GM23338 (cell line): ENCODE data around the gene SMYD3. TPM values are rescaled to one million over a fixed set of nuclear protein-coding genes. Genes with fewer than 3 reads are reported as not detected.

Source experiments
- ATAC-seq: fragments of 200-7000 bp; cut with Tn5 transposase; 3 replicates; pipeline ENCODE4 v1.9.1; 2020
- DNase-seq: peaks from one replicate; pipeline ENCODE4 v3.0.0-alpha.2; 2015; ENCODE audit warnings: low spot score
- H2AFZ ChIP-seq: fragments of 200-600 bp; sonication (generic); 2 replicates; pipeline ENCODE4 v1.8.0; 2016; ENCODE audit warnings: antibody characterized with exemption, mild to moderate bottlenecking, moderate library complexity
- H3F3A ChIP-seq: fragments of 200-600 bp; sonication (generic); replicated peaks from 2 replicates; pipeline ENCODE4 v1.8.0; 2017; ENCODE audit warnings: antibody characterized with exemption, mixed run types, low read depth
- H3K27ac ChIP-seq: fragments of 200-600 bp; sonication (generic); 2 replicates; pipeline ENCODE4 v1.6.1; 2016; ENCODE audit warnings: low read depth
- H3K27me3 ChIP-seq: fragments of 200-600 bp; sonication (generic); 2 replicates; pipeline ENCODE4 v1.8.0; 2016; ENCODE audit warnings: mild to moderate bottlenecking, mixed run types, moderate library complexity; ENCODE audit not compliant: insufficient read depth
- H3K36me3 ChIP-seq: fragments of 200-600 bp; sonication (generic); 2 replicates; pipeline ENCODE4 v1.8.0; 2016; ENCODE audit warnings: mild to moderate bottlenecking; ENCODE audit not compliant: insufficient read depth
- H3K4me1 ChIP-seq: fragments of 200-600 bp; sonication (generic); 2 replicates; pipeline ENCODE4 v1.8.0; 2016; ENCODE audit warnings: mild to moderate bottlenecking, moderate library complexity; ENCODE audit not compliant: insufficient read depth
- H3K4me2 ChIP-seq: fragments of 200-600 bp; sonication (generic); 2 replicates; pipeline ENCODE4 v1.7.1; 2017; ENCODE audit warnings: mixed run types
- H3K4me3 ChIP-seq: fragments of 200-600 bp; sonication (generic); 2 replicates; pipeline ENCODE4 v1.6.1; 2016; ENCODE audit warnings: mixed run types
- H3K79me2 ChIP-seq: fragments of 200-600 bp; sonication (generic); replicated peaks from 2 replicates; pipeline ENCODE4 v1.8.0; 2017; ENCODE audit warnings: mild to moderate bottlenecking; ENCODE audit not compliant: insufficient read depth
- H3K9me2 ChIP-seq: fragments of 200-600 bp; sonication (generic); 2 replicates; pipeline ENCODE4 v1.8.0; 2017; ENCODE audit not compliant: insufficient read depth
- H4K20me1 ChIP-seq: fragments of 200-600 bp; sonication (generic); replicated peaks from 2 replicates; pipeline ENCODE4 v1.8.0; 2017; ENCODE audit warnings: mild to moderate bottlenecking; ENCODE audit not compliant: insufficient read depth
- H3K27ac Mint-ChIP-seq: 2 replicates; pipeline ENCODE4 v1.8.0; 2020; ENCODE audit warnings: inconsistent platforms, mild to moderate bottlenecking, moderate library complexity, mixed read lengths
- H3K27me3 Mint-ChIP-seq: 3 replicates; pipeline ENCODE4 v1.8.0; 2022; ENCODE audit warnings: low read depth, mild to moderate bottlenecking, moderate library complexity, mixed read lengths, inconsistent platforms; ENCODE audit not compliant: insufficient read depth, poor library complexity
- H3K36me3 Mint-ChIP-seq: 3 replicates; pipeline ENCODE4 v1.8.0; 2021; ENCODE audit warnings: low read depth, mild to moderate bottlenecking, inconsistent platforms, moderate library complexity, mixed read lengths
- H3K4me1 Mint-ChIP-seq: 3 replicates; pipeline ENCODE4 v1.8.0; 2020; ENCODE audit warnings: mild to moderate bottlenecking, inconsistent platforms, mixed read lengths
- H3K4me3 Mint-ChIP-seq: 3 replicates; pipeline ENCODE4 v1.8.0; 2021; ENCODE audit warnings: moderate library complexity, mild to moderate bottlenecking, inconsistent platforms, mixed read lengths
- H3K9me3 Mint-ChIP-seq: 3 replicates; pipeline ENCODE4 v1.8.0; 2020; ENCODE audit warnings: moderate library complexity, mild to moderate bottlenecking, inconsistent platforms, mixed read lengths
- CREB1 ChIP-seq: fragments of 250-450 bp; sonication (Bioruptor Pico); IDR thresholded peaks from 2 replicates; pipeline ENCODE4 v1.5.0; 2020; ENCODE audit warnings: low read depth, mild to moderate bottlenecking, moderate library complexity
- CTCF ChIP-seq, 2 experiments: fragments of 200-600 bp in 1 of 2; sonication (generic) in 1 of 2; conservative IDR thresholded peaks; 2 replicates each; pipeline versions ENCODE4 v1.5.1 to v1.6.1; 2016 to 2017; ENCODE audit warnings: antibody characterized with exemption in 2 of 2, low read depth in 2 of 2, mild to moderate bottlenecking in 2 of 2, moderate library complexity in 1 of 2
- ETS1 ChIP-seq: IDR thresholded peaks from 2 replicates; pipeline ENCODE4 v1.6.1; 2016; ENCODE audit warnings: antibody characterized with exemption
- EZH2 ChIP-seq: fragments of 200-600 bp; sonication (generic); IDR thresholded peaks from one replicate; pipeline ENCODE4 v1.8.0; 2017; ENCODE audit warnings: antibody characterized with exemption, mild to moderate bottlenecking, low read depth; ENCODE audit not compliant: unreplicated experiment
- EZH2phosphoT487 ChIP-seq: fragments of 200-600 bp; sonication (generic); IDR thresholded peaks from one replicate; pipeline ENCODE4 v1.8.1; 2018; ENCODE audit warnings: antibody characterized with exemption; ENCODE audit not compliant: unreplicated experiment
- JUNB ChIP-seq: IDR thresholded peaks from one replicate; pipeline ENCODE4 v1.6.1; 2016; ENCODE audit warnings: antibody characterized with exemption; ENCODE audit not compliant: unreplicated experiment
- NANOG ChIP-seq: IDR thresholded peaks from 2 replicates; pipeline ENCODE4 v1.6.1; 2016; ENCODE audit warnings: antibody characterized with exemption, borderline replicate concordance
- POLR2AphosphoS5 ChIP-seq: IDR thresholded peaks from 2 replicates; pipeline ENCODE4 v1.6.1; 2016; ENCODE audit warnings: antibody characterized with exemption, low read depth
- REST ChIP-seq: IDR thresholded peaks from one replicate; pipeline ENCODE4 v1.6.1; 2018; ENCODE audit warnings: antibody characterized with exemption; ENCODE audit not compliant: unreplicated experiment
- STAT1 ChIP-seq: IDR thresholded peaks from one replicate; pipeline ENCODE4 v1.6.1; 2016; ENCODE audit warnings: antibody characterized with exemption; ENCODE audit not compliant: unreplicated experiment
- ZNF114 ChIP-seq: fragments of 250-450 bp; sonication (Bioruptor Pico); IDR thresholded peaks from 2 replicates; pipeline ENCODE4 v1.5.0; 2020; ENCODE audit warnings: mild to moderate bottlenecking, moderate library complexity
- ZNF331 ChIP-seq: fragments of 250-450 bp; sonication (Bioruptor Pico); IDR thresholded peaks from 2 replicates; pipeline ENCODE4 v1.5.0; 2020; ENCODE audit warnings: low read depth, mild to moderate bottlenecking, moderate library complexity
- ZNF462 ChIP-seq: fragments of 250-450 bp; sonication (Bioruptor Pico); IDR thresholded peaks from 2 replicates; pipeline ENCODE4 v1.5.0; 2020; ENCODE audit warnings: mild to moderate bottlenecking, moderate library complexity
- polyA plus RNA-seq: library from polyadenylated mRNA; unstranded; fragments of >200 nt; fragmentation: Nextera tagmentation; extraction: Ambion mirVana; gene quantifications from 2 replicates; pipeline ENCODE4 v1.2.1, GENCODE V29; 2016
- total RNA-seq: library from RNA; depleted of rRNA; stranded (reverse); fragments of >200 nt; shearing (Covaris generic); gene quantifications from 2 replicates; pipeline ENCODE4 v1.2.3, GENCODE V29; 2014

SMYD3 gene
- total and polyA plus RNA-seq, 2 experiments from 2014 or later, result 31.8 to 34.4 TPM

GRCh38 chr1:245788886-245789285 is 718.2 kb downstream of the SMYD3 start:
- H3K4me2 ChIP-seq, result no peak overlapping the region
- H3K27me3 ChIP-seq, result no peaks in the 10 kb centered on the region
- no peak overlapping the region for H3K27ac ChIP-seq
- H3K79me2 ChIP-seq, result no peaks in the 10 kb centered on the region
- H3K4me3 ChIP-seq, result no peak overlapping the region
- Mint-ChIP-seq H3K27me3 (peaks cover 5% of the 10 kb centered on the region), H3K9me3 (no peaks in the 10 kb centered on the region), H3K4me3 (no peak overlapping the region), H3K4me1 (peaks cover 2% of the 10 kb centered on the region; the same call in 1 of the 3 replicates), H3K27ac (no peak overlapping the region), H3K36me3 (no peaks in the 10 kb centered on the region)
- no peaks in the 10 kb centered on the region for H3K36me3 ChIP-seq
- H3K4me1 ChIP-seq, result no peaks in the 10 kb centered on the region
- no peak for DNase-seq
- H4K20me1 ChIP-seq, result no peaks in the 10 kb centered on the region
- H3K9me2 ChIP-seq, result no peaks in the 10 kb centered on the region
- H3F3A ChIP-seq, result no peaks in the 10 kb centered on the region
- TF ChIP-seq POLR2AphosphoS5 (no peak), NANOG (no peak), ZNF114 (no peak), CREB1 (no peak), EZH2phosphoT487 (no peak), ZNF462 (no peak), REST (no peak), CTCF (conservative IDR thresholded peaks at IDR 0.05; ENCODE audit: low read depth in 2 of 2) (no peak), EZH2 (no peak), STAT1 (no peak), ETS1 (no peak), ZNF331 (CRISPR knock-in tag) (no peak), JUNB (no peak)
- no peak overlapping the region for H2AFZ ChIP-seq
- ATAC-seq, result no peak
